Stimulated activated CD4-positive, alpha-beta T cell treated with anti-CD3 and anti-CD28 coated beads, Interleukin-15, amount 100 ng/mL, for 48 hours (primary cell): ENCODE measurements around the gene REEP6.
A peak's percentile ranks its signal among the peaks of the same experiment; 100 is the strongest.
"Not testable (repeated sequence)": the region's sequence is repeated elsewhere in the genome, so short reads cannot be mapped to it uniquely, and the experiment has no call there.

Experiments
- DNase-seq, 2 donors: peaks; one replicate each; pipeline ENCODE4 v3.0.0-alpha.2; 2020; ENCODE audit warnings: low read depth in 2 of 2

The REEP6 gene

DNA sequence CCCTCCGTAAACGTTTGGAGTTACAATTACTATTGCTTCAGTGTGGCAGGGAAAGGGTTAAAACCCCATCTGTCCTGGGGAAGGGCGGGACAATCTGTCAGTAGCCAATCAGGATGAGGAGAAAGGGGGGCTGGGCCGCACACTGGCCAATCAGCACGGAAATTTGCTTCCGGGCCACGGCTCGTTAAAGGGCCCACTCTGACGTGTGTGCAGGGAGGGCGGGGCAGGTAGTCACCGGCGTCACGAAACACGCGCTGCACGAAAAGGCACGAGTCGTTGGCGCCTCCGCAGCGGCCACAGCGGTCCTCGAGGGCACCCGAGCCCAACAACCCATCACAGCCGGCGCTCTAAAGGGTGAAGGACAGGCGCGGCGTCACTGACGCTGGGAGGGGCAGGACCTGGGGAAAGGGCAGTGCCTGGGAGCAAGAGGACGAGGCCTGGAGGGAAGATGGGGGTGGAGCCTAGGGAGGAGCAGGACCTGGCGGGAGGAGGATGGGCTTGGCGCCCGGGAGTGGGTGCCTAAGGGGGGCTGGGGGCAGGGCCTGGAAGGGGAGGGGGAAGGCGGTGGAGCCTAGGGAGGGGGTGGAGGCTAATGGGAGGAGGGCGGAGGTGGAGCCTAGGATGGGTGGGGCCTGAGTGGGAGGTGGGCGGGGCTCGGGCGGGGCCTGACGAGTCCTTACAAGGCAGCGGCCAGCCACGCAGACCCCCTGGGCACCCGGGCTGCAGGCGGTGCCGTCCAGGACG, 17.0 kb downstream of the REEP6 start:
- DNase-seq = peak; percentile 89

DNA sequence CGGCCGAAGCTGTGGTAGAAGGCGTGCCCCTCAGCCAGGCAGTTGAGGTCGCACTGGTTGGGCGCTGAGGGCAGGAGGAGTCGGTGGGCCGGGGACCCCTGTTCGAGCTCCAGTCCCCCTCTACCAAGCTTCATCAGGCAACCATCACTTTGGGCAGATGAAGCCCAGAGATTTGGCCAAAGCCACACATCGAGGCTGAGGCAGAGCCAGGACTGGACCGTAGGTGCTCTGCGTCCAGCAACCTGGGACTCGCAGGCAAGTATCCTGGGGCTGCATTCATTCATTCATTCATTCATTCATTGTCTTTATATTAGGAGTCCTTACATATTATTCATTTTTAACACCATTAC, 17.5 kb downstream of the REEP6 start:
- DNase-seq = no peak

DNA sequence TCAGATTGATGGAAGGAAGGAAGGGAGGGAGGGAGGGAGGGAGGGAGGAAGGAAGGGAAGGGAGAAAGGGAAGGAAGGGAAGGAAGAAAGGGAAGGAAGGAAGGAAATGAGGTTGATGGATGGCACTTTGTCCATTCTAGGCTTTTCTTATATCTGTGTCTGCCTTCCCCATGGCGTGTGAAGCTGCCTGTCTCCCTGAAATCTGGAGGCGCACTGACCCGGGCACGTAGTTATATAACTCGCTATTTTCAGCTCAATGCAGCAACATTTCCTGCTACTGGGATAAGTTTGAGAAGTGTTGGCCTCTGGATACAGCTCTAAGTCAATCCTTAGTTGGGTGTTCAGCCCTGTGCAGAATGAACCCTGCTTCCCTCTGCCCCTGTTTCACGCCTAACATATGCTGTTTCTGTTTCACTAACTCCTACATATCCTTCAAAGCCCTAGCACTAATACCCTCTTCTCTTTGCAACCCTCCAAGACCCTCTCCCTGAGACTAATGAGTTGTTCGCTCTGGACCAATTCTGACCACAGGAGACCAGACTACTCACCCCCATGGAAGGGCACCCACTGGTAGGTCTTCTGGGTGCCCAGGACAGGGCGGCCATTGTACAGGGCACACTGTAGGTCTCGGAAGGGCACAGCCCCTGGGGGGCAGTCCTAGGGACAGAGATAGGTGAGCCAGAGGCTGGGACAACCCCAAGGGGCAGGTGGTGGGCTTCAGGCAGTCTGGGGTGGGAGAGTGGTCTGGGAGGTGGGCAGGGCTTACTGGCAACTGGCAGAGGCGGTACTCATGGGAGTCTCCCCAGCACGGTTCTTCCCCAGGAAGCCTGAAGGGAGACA, 18.8 kb downstream of the REEP6 start:
- no peak for DNase-seq

DNA sequence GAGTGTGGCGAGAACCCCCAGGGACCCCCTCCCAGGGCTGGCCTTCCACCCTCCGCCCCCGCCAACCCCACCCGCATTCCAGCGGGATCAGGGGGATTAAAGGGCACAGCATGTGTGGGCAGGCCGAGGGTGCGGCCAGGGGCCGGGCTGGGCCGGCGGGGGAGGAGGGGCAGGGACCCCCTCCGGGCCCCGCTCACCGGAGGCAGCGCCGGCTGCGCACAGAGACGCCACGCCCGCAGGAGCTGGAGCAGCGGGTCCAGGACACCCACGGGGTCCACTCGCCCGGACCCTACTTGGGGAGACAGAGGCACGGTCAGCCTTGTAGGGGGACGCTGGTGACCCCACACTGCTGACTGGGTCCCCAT, 19.4 kb downstream of the REEP6 start:
- no peak for DNase-seq

DNA sequence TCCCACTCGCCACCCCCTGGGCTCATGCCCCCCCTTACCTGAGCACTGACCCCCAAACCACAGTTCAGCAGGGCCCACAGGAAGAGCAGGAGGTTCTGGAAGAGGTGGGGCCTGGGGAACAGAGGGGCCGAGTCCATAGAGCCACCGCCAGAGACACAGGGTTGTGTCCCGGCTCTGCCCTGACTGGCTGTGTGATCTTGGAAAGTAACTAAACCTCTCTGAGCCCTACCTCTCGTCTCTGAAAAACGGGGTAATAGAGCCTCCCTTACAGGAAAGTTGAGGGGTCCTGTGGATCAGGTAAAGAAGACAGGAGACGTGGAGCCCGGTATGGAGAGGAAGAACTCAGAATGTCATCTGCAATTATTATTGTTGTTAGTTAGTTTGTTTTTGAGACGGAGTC, 19.8 kb downstream of the REEP6 start:
- no peak for DNase-seq

GRCh38 chr19:1511318-1512317, 20.6 kb downstream of the REEP6 start:
- no peak for DNase-seq

DNA sequence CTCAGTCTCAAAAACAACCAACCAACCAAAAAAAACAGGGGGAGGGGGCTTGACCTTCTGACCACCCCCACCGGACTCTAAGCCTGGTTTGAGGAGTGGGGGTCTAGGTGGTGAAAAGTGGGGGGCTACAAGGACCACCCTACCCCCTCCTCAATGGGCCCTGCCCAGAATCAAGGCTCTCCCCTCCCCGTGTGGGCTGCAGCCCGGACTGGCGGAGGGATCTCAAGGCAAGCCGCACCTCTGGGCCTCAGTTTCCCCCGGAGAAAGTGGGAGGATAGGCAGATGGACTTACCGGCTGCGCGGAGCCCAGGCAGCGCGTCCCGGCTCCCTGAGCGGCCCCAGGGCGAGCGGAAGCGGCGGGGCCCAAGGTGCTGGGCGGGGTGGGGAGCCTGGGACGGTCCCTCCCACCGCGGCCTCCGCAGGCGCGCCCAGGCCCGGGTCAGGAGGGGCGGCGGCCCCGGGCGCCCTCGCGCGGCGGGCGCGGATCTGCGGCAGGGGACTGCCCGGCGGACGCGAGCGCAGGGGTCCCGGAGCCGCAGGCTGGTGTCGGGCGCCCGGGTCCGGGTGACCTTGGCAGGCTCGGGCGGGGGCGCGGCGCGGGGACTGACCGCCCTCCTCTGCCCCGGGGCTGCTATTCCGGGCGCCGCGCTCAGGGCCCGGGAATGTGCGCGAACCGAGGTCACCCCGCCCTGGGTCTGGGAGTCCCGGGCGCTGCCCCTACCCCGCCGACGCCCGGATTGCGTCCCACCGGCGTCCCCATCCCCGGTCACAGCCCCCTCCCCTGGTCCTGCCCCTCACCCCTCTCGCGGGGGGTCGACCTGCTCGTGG, 21.9 kb downstream of the REEP6 start, which contains the start of gene ADAMTSL5:
Gene ADAMTSL5 (minus strand): TSS at position 349 of the 828 bp plus-strand sequence. CDS start 2,076 bp downstream, outside the sequence.
- peak; percentile 40 to 73 for DNase-seq

DNA sequence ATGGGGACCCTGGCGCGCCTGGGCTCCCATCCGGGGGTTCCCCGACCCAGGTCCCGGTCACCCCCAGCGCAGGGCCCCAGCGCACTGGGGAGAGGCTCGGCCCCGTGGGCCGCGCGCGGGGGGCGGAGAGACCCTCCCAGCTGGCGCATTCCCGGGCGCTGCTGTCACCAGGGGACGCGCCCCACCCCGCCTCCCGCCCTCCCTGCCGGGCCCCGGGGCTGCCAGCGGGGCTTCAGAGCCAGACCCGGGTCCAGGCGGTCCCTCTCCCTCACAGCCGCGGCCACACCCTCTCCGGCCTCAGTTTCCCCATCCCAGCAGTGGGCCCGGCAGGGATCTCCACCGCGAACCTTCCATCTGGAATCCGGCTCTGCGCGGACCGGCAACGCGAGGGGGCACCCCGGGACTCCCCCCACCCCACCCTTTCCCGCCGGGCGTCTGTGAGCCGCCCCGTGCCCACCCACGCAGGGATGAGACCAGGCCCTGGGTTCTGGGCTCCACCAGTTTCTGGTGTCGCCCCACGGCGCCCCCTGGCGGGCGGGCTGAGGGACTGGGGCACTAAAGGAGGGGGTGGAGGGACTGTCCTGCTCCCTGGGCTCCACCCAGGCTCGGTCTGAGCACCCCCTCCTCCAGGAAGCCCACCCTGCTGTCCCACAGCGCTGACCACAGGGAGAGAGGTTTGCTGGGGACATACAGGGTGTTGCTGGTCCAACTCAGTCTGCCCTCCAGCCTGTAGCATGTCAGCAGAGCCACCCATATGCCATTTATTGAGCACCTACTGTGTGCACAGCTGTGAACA, 22.7 kb downstream of the REEP6 start:
- peak; percentile 51 to 67 for DNase-seq

GRCh38 chr19:1514295-1514661, 23.3 kb downstream of the REEP6 start:
- DNase-seq = no peak

- no peak for DNase-seq
Observed at GRCh38 chr19:1514986-1515721, 24.2 kb downstream of the REEP6 start.

GRCh38 chr19:1516395-1516753, 25.4 kb downstream of the REEP6 start:
- DNase-seq = no peak

- DNase-seq = no peak
Observed at GRCh38 chr19:1518471-1518870, 27.5 kb downstream of the REEP6 start.

- not testable (repeated sequence) for DNase-seq
Observed at GRCh38 chr19:1519802-1520201, 28.8 kb downstream of the REEP6 start.

GRCh38 chr19:1520203-1520780, 29.3 kb downstream of the REEP6 start:
- no peak for DNase-seq

GRCh38 chr19:1521636-1522035, 30.7 kb downstream of the REEP6 start:
- no peak for DNase-seq

DNA sequence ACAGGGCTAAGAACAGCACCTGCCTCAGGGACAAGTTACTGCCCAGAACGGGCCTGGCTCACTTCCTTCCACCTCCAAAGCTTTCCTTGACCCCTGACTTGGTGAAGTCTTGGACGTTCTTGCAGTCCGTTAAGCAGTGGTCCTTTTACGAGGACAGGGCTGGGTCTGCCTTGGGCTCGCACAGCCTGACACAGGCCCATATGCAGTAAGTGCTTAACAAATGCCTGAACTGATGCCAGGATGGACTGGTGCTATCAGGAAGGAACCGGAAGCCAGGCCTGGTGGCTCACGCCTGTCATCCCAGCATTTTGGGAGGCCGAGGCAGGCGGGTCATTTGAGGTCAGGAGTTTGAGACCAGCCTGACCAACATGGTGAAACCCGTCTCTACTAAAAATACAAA, 31.1 kb downstream of the REEP6 start:
- no peak for DNase-seq

DNA sequence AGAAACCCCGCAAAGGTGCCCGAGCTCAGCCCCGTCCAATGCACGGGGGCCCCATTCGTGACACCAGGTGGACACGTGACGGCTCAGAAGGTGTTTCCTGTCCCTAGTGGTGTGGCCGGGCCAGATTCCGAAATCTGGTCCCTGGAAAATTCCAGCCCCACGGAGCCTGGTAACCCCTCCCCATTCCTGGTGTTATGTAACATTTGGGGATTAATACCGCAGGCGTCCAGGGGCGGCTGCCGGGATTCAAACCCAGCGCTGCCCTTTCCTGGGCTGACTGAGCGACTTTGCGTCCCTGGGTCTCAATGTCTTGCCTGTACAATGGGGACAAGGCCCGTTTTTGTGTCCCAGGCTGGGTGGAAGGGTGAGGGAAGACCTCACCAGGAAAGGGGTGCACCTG, 31.9 kb downstream of the REEP6 start:
- no peak for DNase-seq

DNA sequence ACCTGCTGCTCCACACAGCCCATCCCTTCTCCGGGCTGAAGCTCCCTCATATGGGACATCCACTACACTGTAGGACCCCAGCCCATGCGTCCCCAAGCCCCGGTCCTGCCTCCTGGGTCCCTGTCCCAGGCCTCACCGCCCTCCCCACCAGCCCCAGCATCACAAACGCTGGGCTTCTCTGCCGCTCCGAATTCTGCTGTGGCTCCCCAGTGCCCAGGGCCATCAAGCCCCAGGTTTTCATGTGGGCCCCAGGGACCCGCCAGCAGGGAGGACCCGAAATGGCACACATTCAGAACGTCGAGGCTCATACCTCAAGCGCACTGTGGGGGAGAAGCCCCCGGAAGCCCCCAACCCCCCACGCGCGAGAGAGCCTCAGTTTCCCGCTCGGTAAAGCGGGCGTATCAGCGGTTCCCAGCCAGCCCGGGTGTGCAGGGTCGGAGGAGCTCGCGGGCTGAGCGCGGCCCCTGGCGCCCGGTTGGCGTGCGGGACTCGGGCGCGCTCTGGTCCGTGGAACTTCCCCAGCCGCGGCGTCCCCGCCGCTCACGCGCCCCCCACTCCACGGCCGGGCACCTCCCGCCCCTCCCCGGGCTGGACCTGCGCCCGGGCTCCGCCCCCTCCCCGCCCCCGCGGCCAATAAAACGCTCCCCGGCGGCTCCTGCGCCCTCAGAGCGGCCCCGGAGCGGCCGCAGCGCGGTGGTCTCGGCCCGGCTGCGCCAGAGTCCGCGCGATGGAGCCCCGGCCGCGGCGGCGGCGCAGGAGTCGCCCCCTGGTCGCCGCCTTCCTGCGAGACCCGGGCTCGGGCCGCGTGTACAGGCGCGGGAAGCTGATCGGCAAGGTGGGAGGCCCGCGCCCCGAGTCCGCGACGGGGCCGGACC, 32.7 kb downstream of the REEP6 start, which contains the start of gene PLK5:
Gene PLK5 (plus strand): TSS at position 666 of the 875 bp plus-strand sequence. CDS start 2,920 bp downstream, outside the sequence.
- no peak for DNase-seq
